NCI-H1694 (cell line): ENCODE measurements around the gene RIT1.
A peak's percentile ranks its signal among the peaks of the same experiment; 100 is the strongest.

Experiments used
- DNase-seq: peaks from one replicate; lab custom pipeline; 2025; lab: John Stamatoyannopoulos, UW

Gene RIT1

GRCh38 chr1:155911156-155912055 is at the start of gene RIT1:
TSS of gene RIT1 (minus strand) at chr1:155911349. CDS start at chr1:155910761, 588 bp downstream.
- DNase-seq: peak; percentile 79

GRCh38 chr1:155960081-155960745 is 49.1 kb upstream of the RIT1 start:
- no peak for DNase-seq

- no peak for DNase-seq
These were observed 46.3 kb upstream of the RIT1 start for GRCh38 chr1:155957411-155957915.

GRCh38 chr1:155954645-155955044 is 43.5 kb upstream of the RIT1 start:
- no peak for DNase-seq

- DNase-seq: no peak
These were observed 41.3 kb upstream of the RIT1 start for GRCh38 chr1:155952505-155952890.

- DNase-seq: no peak
These were observed 40.8 kb upstream of the RIT1 start for GRCh38 chr1:155951753-155952504.

- no peak for DNase-seq
These were observed 39.7 kb upstream of the RIT1 start for GRCh38 chr1:155950829-155951228.

- no peak for DNase-seq
These were observed 36.6 kb upstream of the RIT1 start for GRCh38 chr1:155947741-155948140.

- DNase-seq: no peak
These were observed 36.1 kb upstream of the RIT1 start for GRCh38 chr1:155947292-155947691.

- DNase-seq: no peak
These were observed 35.6 kb upstream of the RIT1 start for GRCh38 chr1:155946633-155947219.

GRCh38 chr1:155944444-155944799 is 33.3 kb upstream of the RIT1 start:
- DNase-seq: no peak

- DNase-seq: no peak
These were observed 31.5 kb upstream of the RIT1 start for GRCh38 chr1:155942578-155943141.

GRCh38 chr1:155941845-155942531 is 30.8 kb upstream of the RIT1 start:
- no peak for DNase-seq

GRCh38 chr1:155940993-155941844 is 30.1 kb upstream of the RIT1 start, which contains the start of gene RXFP4:
TSS of gene RXFP4 (plus strand) at chr1:155941638. CDS start at chr1:155941710, 72 bp downstream.
- peak; percentile 45 for DNase-seq

- DNase-seq: no peak
These were observed 29.4 kb upstream of the RIT1 start for GRCh38 chr1:155940482-155940992.

GRCh38 chr1:155938220-155938627 is 27.1 kb upstream of the RIT1 start:
- peak; percentile 96 for DNase-seq

GRCh38 chr1:155934936-155935590 is 23.9 kb upstream of the RIT1 start:
- DNase-seq: peak; percentile 69

- peak; percentile 100 for DNase-seq
These were observed 23.2 kb upstream of the RIT1 start, which contains the start of gene KHDC4 for GRCh38 chr1:155934097-155934935. TSS of gene KHDC4 (minus strand) at chr1:155934413. CDS start at chr1:155934373, 40 bp downstream.
